ENCODE results near the gene SGCA.

Gene SGCA

DNA sequence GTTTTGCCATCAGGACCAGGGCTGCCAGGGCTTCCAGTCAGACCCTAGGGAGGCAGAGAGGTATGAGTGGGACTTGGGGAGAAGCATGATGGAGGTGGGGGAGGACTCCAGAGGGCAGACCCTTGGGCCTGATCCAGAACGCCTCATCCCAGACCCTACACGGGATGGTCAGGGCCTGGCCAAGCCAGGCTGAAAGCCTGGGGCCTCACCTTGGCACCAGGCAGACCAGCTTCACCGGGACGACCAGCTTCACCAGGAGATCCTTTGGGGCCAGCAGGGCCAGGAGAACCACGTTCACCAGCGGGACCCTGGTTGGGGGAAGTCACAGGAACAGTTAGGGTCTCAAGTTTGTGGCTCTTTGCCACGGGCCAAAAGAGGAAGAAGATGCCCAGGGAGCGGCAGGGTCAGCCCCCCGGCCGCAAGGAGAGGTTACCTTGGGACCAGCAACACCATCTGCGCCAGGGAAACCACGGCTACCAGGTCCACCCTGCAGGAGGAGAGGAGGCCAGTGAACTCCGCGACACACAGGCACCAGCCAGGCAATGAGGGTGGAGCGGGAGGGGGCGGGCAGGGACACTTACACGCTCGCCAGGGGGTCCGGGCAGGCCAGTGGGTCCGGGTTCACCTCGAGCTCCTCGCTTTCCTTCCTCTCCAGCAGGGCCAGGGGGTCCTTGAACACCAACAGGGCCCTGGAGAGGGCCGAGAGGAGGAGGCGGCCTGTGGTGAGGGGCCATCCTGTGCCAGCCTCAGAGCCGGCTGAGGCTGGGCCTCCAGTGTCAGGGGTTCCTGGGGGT lies 28.5 kb downstream of the SGCA start:
- no peak overlapping the region for H3K9ac ChIP-seq
- H3K36me3 ChIP-seq (ENCODE audit: insufficient read depth) = no peaks in the 10 kb centered on the region
- TF ChIP-seq, protein P1, sequence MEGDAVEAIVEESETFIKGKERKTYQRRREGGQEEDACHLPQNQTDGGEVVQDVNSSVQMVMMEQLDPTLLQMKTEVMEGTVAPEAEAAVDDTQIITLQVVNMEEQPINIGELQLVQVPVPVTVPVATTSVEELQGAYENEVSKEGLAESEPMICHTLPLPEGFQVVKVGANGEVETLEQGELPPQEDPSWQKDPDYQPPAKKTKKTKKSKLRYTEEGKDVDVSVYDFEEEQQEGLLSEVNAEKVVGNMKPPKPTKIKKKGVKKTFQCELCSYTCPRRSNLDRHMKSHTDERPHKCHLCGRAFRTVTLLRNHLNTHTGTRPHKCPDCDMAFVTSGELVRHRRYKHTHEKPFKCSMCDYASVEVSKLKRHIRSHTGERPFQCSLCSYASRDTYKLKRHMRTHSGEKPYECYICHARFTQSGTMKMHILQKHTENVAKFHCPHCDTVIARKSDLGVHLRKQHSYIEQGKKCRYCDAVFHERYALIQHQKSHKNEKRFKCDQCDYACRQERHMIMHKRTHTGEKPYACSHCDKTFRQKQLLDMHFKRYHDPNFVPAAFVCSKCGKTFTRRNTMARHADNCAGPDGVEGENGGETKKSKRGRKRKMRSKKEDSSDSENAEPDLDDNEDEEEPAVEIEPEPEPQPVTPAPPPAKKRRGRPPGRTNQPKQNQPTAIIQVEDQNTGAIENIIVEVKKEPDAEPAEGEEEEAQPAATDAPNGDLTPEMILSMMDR (conservative IDR thresholded peaks at IDR 0.05; ENCODE audit: low read depth, low read length) = no peak
- H3K4me3 ChIP-seq (IDR thresholded peaks at IDR 0.05; ENCODE audit: insufficient read depth, low read depth, low read length) = no peak overlapping the region
- no peaks in the 10 kb centered on the region for H3K79me2 ChIP-seq (ENCODE audit: insufficient read depth, low read depth)
- H4K20me1 ChIP-seq (ENCODE audit: insufficient read depth) = no peaks in the 10 kb centered on the region
- H3K27me3 ChIP-seq (ENCODE audit: insufficient read depth, low read depth) = peaks cover 84% of the 10 kb centered on the region
- H3K4me1 ChIP-seq (ENCODE audit: low read depth, poor library complexity, severe bottlenecking) = peaks cover 5% of the 10 kb centered on the region
- no peak overlapping the region for H3K27ac ChIP-seq
- no peak overlapping the region for H2AFZ ChIP-seq (ENCODE audit: low read depth)
- no peak overlapping the region for H3K4me2 ChIP-seq

DNA sequence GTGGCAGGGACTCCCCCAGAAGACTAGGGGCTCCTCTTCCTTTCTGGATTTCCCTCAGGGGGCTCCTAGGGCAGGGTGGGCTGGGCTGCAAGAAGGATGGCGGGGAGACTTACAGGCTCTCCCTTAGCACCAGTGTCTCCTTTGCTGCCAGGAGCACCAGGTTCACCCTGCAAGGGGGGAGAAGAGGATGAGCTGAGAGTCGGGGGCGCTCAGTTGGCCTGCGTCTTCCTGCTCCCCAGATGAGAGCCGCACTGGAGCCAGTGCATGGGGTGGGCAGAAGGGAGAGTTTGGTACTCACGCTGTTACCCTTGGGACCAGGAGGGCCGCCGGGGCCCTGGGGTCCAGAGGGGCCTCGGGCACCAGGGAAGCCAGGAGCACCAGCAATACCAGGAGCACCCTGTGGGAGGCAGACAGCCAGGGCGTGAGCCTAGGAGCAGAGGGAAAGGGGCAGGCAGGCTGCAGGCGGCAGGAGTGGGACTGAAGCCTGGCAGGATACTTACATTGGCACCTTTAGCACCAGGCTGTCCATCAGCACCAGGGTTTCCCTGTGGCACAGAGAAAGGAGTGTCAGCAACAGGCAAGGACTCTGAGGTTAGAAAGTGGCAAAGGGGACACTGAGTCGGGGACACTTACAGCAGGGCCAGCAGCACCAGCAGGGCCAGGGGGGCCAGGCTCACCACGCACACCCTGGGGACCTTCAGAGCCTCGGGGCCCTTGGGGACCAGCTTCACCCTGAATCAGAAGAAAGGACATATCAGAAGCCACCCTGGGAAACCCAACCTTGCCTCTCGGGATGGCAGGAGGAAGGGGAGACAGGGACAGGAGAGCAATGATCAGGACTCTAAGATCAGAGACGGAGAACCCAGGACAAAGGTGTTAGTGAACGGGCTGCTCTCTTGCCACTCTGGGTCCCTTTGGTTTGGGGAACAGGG lies 29.4 kb downstream of the SGCA start:
- Histone ChIP-seq H4K20me1 (ENCODE audit: insufficient read depth) (no peaks in the 10 kb centered on the region), H3K4me3 (IDR thresholded peaks at IDR 0.05; ENCODE audit: insufficient read depth, low read depth, low read length) (no peak overlapping the region), H3K4me2 (no peak overlapping the region), H3K27me3 (ENCODE audit: insufficient read depth, low read depth) (peaks cover 76% of the 10 kb centered on the region), H3K4me1 (ENCODE audit: low read depth, poor library complexity, severe bottlenecking) (peaks cover 10% of the 10 kb centered on the region), H3K9ac (no peak overlapping the region), H3K36me3 (ENCODE audit: insufficient read depth) (no peaks in the 10 kb centered on the region), H3K79me2 (ENCODE audit: insufficient read depth, low read depth) (no peaks in the 10 kb centered on the region), H2AFZ (ENCODE audit: low read depth) (no peak overlapping the region), H3K27ac (no peak overlapping the region)
- TF ChIP-seq, protein P1 (conservative IDR thresholded peaks at IDR 0.05; ENCODE audit: low read depth, low read length) = 0 out of 2 replicates have a peak, but pooled peaks have one; percentile 15

DNA sequence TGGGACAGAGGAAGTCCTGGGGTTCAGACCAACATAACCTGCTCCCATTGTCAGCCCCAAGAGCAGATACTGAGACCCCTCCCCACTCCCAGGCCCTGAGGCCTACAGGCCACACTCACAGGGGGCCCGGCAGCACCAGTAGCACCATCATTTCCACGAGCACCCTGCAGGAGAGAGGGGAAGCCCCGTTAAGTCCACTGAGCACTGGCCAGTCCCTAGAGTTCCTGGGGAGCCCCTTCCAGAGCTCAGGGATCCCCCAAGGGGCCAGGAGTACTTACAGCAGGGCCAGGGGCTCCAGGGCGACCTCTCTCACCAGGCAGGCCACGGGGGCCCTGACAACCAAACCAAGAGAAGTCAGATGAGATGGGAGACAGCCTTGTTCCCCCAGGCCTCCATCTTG lies 30.2 kb downstream of the SGCA start:
- Histone ChIP-seq H2AFZ (ENCODE audit: low read depth) (no peak overlapping the region), H3K36me3 (ENCODE audit: insufficient read depth) (no peaks in the 10 kb centered on the region), H4K20me1 (ENCODE audit: insufficient read depth) (no peaks in the 10 kb centered on the region), H3K4me3 (IDR thresholded peaks at IDR 0.05; ENCODE audit: insufficient read depth, low read depth, low read length) (no peak overlapping the region), H3K79me2 (ENCODE audit: insufficient read depth, low read depth) (no peaks in the 10 kb centered on the region), H3K9ac (no peak overlapping the region), H3K4me1 (ENCODE audit: low read depth, poor library complexity, severe bottlenecking) (peaks cover 13% of the 10 kb centered on the region), H3K4me2 (no peak overlapping the region), H3K27ac (no peak overlapping the region), H3K27me3 (ENCODE audit: insufficient read depth, low read depth) (peaks cover 70% of the 10 kb centered on the region)
- TF ChIP-seq, protein P1 (conservative IDR thresholded peaks at IDR 0.05; ENCODE audit: low read depth, low read length) = no peak

DNA sequence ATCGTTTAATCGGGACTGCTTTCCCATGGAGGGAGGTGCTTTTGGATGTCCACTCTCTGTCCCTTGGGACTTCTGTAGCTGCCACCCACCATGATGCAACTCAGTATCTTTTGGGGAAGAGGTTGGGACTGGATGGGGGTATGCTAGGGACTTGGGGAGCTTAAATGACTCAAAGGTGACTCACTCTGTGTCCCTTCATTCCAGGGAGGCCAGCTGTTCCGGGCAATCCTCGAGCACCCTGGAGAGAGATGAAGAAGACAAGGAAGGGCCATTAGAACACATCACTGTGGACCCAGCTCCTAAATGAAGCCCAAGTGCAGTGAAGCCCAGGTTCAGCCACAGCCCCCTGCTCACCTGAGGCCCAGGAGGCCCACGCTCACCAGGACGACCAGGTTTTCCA lies 31.0 kb downstream of the SGCA start:
- Histone ChIP-seq H3K27me3 (ENCODE audit: insufficient read depth, low read depth) (peaks cover 70% of the 10 kb centered on the region), H3K4me1 (ENCODE audit: low read depth, poor library complexity, severe bottlenecking) (peaks cover 16% of the 10 kb centered on the region), H3K36me3 (ENCODE audit: insufficient read depth) (no peaks in the 10 kb centered on the region), H3K4me3 (IDR thresholded peaks at IDR 0.05; ENCODE audit: insufficient read depth, low read depth, low read length) (no peak overlapping the region), H3K4me2 (no peak overlapping the region), H3K27ac (no peak overlapping the region), H2AFZ (ENCODE audit: low read depth) (no peak overlapping the region), H3K79me2 (ENCODE audit: insufficient read depth, low read depth) (no peaks in the 10 kb centered on the region), H4K20me1 (ENCODE audit: insufficient read depth) (no peaks in the 10 kb centered on the region), H3K9ac (no peak overlapping the region)
- TF ChIP-seq, protein P1 (conservative IDR thresholded peaks at IDR 0.05; ENCODE audit: low read depth, low read length) = no peak

Measured in KMS-11 (cell line).